Upper lobe of left lung (tissue), 6 donors: ENCODE results near the gene SLC1A2. TPM values are rescaled to one million over a fixed set of nuclear protein-coding genes. Genes with fewer than 3 reads are reported as not detected.

Experiments used
- ATAC-seq, 2 donors: fragments of 200-7000 bp; cut with Tn5 transposase; one replicate each; pipeline ENCODE4 v1.9.1; 2022; ENCODE audit warnings: mild to moderate bottlenecking in 2 of 2, moderate library complexity in 2 of 2; ENCODE audit not compliant: low FRiP score in 2 of 2
- DNase-seq, 2 donors: peaks; one replicate each; pipeline ENCODE4 v3.0.0-alpha.2; 2019 to 2020
- H3K27ac ChIP-seq, 4 donors: fragments of 200-600 bp; sonication (generic); one replicate each; pipeline ENCODE4 v1.5.1; 2016 to 2019
- H3K27me3 ChIP-seq, 4 donors: fragments of 200-600 bp; sonication (generic); one replicate each; pipeline ENCODE4 v1.5.1; 2017 to 2019
- H3K36me3 ChIP-seq, 4 donors: fragments of 200-600 bp; sonication (generic); one replicate each; pipeline ENCODE4 v1.5.1; 2016 to 2019
- H3K4me1 ChIP-seq, 4 donors: fragments of 200-600 bp; sonication (generic); one replicate each; pipeline ENCODE4 v1.5.1; 2018 to 2019
- H3K4me3 ChIP-seq, 4 donors: fragments of 200-600 bp; sonication (generic); one replicate each; pipeline ENCODE4 v1.5.1; 2017 to 2019; ENCODE audit warnings: mild to moderate bottlenecking in 2 of 4, moderate library complexity in 1 of 4
- H3K9me3 ChIP-seq, 4 donors: fragments of 200-600 bp; sonication (generic); one replicate each; pipeline ENCODE4 v1.5.1; 2018 to 2019
- EP300 ChIP-seq, 4 donors: sonication (generic); formaldehyde crosslinking; IDR thresholded peaks; one replicate each; pipeline ENCODE4 v1.5.1; 2017; ENCODE audit warnings: antibody characterized with exemption in 4 of 4, control low read depth in 2 of 4
- POLR2A ChIP-seq, 4 donors: fragments of 450-650 bp; IDR thresholded peaks; one replicate each; pipeline ENCODE4 v1.5.1; 2016 to 2017; ENCODE audit warnings: antibody characterized with exemption in 4 of 4, mild to moderate bottlenecking in 2 of 4
- POLR2AphosphoS5 ChIP-seq, 2 donors: sonication (generic); formaldehyde crosslinking; IDR thresholded peaks; one replicate each; pipeline ENCODE4 v1.5.1; 2017; ENCODE audit warnings: antibody characterized with exemption in 2 of 2
- WGBS, 2 donors: methylation state at CpG; one replicate each; pipeline ENCODE4 v1.1.5; 2017 to 2018; 5-methylcytosine and 5-hydroxymethylcytosine counted together
- total RNA-seq, 6 donors: library from RNA; depleted of rRNA in 4 of 6; stranded (reverse); fragments of >200 nt in 4 of 6; gene quantifications; one replicate each; pipeline versions ENCODE4 v1.1.0 to v1.2.1, GENCODE V29; 2016 to 2021
- TF ChIP-seq, protein P1 (sequence below), 6 experiments: fragments of 450-650 bp in 4 of 6; fragments of 200-600 bp in 2 of 6; sonication (generic) in 2 of 6; IDR thresholded peaks; one replicate each; pipeline ENCODE4 v1.5.1; 2016 to 2019; ENCODE audit warnings: antibody characterized with exemption in 6 of 6
- donor health status: DM: no; HTN: no; CAD: no; lungs with moderate emphysema.
- donor health status: DM: no; HTN: yes; CAD: no; lungs with severe emphysema.

Gene SLC1A2
- total RNA-seq, 6 donors from 2014 or later = 1.5 to 3.1 (median 2.0) TPM

DNA sequence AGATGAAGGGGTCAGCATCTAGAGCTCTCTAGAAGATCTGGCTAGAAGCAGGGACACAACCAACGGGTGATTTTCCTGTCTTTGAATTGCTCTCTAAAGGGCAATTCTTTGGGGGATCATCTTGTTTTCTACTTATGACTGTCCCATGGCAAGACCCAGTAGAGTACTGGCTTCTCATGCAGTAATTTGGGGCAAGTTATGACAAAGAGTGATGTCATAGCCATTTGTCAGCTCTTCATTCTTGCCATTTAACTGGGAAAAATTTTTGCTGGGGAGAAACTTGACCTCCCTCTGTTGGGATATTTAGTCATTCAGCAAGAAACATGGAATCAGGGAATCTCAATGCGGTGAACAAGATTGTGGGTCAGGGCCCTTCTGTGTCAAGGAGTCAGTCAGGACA, 80.4 kb downstream of the SLC1A2 start:
- no peak overlapping the region for H3K27ac ChIP-seq
- ATAC-seq = no peak
- no peaks in the 10 kb centered on the region for H3K36me3 ChIP-seq
- no peaks in the 10 kb centered on the region for H3K9me3 ChIP-seq
- DNase-seq = no peak
- peaks cover 0 to 7% (median 3%) of the 10 kb centered on the region in 4 donors for H3K4me1 ChIP-seq
- TF ChIP-seq POLR2A (IDR thresholded peaks at IDR 0.05) (no peak), EP300 (IDR thresholded peaks at IDR 0.05) (no peak), POLR2AphosphoS5 (IDR thresholded peaks at IDR 0.05) (no peak)
- TF ChIP-seq, protein P1, sequence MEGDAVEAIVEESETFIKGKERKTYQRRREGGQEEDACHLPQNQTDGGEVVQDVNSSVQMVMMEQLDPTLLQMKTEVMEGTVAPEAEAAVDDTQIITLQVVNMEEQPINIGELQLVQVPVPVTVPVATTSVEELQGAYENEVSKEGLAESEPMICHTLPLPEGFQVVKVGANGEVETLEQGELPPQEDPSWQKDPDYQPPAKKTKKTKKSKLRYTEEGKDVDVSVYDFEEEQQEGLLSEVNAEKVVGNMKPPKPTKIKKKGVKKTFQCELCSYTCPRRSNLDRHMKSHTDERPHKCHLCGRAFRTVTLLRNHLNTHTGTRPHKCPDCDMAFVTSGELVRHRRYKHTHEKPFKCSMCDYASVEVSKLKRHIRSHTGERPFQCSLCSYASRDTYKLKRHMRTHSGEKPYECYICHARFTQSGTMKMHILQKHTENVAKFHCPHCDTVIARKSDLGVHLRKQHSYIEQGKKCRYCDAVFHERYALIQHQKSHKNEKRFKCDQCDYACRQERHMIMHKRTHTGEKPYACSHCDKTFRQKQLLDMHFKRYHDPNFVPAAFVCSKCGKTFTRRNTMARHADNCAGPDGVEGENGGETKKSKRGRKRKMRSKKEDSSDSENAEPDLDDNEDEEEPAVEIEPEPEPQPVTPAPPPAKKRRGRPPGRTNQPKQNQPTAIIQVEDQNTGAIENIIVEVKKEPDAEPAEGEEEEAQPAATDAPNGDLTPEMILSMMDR (IDR thresholded peaks at IDR 0.05) = no peak
- WGBS, 2 donors = 82 to 89% methylated on average over 2 of the region's 2 CpGs
- H3K27me3 ChIP-seq = no peaks in the 10 kb centered on the region
- H3K4me3 ChIP-seq = no peak overlapping the region

DNA sequence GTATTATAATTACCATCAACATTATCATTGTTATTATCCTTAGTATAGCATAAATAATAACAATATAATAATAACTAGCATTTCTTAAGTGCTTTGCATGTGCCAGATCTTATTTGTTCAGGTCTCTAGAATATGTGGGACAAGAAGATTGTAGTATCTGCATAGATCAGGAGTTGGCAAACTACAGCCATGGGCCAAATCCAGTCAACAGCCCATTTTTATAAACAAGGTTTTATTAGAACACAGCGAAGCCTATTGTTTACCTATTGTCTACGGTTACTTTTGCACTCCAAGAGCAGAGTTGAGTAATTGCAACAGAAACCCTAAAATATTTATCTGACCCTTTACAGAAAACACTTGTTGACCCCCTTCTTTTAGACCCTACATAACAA, 81.4 kb downstream of the SLC1A2 start:
- DNase-seq = no peak
- Histone ChIP-seq H3K27ac (no peak overlapping the region), H3K36me3 (no peaks in the 10 kb centered on the region), H3K4me1 (peaks cover 0 to 4% (median 2%) of the 10 kb centered on the region in 4 donors), H3K9me3 (no peaks in the 10 kb centered on the region), H3K27me3 (no peaks in the 10 kb centered on the region), H3K4me3 (no peak overlapping the region)
- 86% methylated on average over 2 of the region's 2 CpGs for WGBS, 2 donors
- TF ChIP-seq POLR2A (IDR thresholded peaks at IDR 0.05) = no peak
- no peak for TF ChIP-seq EP300 (IDR thresholded peaks at IDR 0.05)
- no peak for ATAC-seq

DNA sequence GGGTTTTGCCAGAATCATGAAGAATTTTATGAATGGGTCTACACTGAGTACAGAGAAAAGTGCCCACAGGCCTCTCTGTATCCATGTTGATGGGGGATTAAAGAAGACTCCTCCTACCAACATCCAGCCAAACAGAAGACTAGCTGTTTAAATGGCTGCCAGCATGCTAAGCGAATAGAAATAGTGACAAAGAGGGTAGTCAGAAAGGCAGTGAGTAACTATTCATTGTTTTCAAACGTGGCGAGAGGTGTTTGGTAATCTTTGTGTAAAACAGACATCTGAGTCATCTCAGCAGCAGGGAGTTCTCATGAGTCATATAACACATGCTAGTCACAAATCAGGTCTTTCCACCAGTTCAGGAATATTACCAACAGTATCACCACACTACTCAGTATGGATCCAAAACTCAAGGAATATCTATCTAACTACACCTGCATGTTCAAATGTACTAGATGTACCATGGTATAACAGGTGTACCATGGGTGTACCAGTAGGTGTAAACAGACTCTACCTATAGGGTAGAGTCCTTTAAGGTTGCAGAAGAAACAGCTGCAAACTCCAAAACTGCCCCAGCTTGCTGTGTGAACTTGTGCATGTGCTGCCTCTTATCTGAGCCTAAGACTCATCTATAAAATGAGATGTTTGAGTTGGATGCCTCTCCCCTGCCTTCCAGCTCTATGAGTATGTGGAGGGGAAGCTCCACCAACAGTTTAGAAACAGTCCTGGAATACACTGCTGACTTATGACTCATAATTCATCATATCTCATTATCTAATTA, 82.0 kb downstream of the SLC1A2 start:
- DNase-seq (peak in 1 of 2 donors; percentile 26), ATAC-seq (peak in 1 of 2 donors; percentile 31)
- Histone ChIP-seq H3K9me3 (no peaks in the 10 kb centered on the region), H3K4me3 (no peak overlapping the region), H3K27me3 (no peaks in the 10 kb centered on the region), H3K4me1 (peaks cover 0 to 4% (median 0%) of the 10 kb centered on the region in 4 donors), H3K36me3 (no peaks in the 10 kb centered on the region), H3K27ac (peak overlapping the region in 2 of 4 donors; percentile 2 to 9)
- WGBS, 2 donors = 44 to 70% methylated on average over 3 of the region's 3 CpGs
- TF ChIP-seq EP300 (IDR thresholded peaks at IDR 0.05) = peak in 1 of 4 donors; percentile 63
- TF ChIP-seq, protein P1 (IDR thresholded peaks at IDR 0.05) = no peak
- TF ChIP-seq POLR2A (IDR thresholded peaks at IDR 0.05) = no peak

DNA sequence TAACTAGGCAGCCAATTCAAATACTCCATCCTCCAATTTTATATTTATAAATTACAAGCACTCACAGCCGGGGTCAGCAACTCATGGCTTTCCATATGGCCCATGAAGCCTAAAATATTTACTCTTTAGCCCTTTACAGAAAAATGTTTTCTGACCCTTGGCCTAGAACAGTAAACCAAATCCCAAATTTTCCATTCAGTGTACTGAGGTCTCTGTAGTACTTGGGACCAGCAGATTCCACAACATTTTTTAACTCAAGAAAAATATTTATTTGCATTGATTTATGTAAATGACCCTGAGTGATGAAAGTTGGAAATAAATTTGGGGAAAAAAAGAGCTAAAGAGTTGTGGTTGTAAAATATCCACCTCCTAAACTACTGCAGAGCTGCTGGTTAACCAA, 82.6 kb downstream of the SLC1A2 start:
- 62 to 64% methylated on average over 1 of the region's 1 CpG for WGBS, 2 donors
- no peaks in the 10 kb centered on the region for H3K9me3 ChIP-seq

DNA sequence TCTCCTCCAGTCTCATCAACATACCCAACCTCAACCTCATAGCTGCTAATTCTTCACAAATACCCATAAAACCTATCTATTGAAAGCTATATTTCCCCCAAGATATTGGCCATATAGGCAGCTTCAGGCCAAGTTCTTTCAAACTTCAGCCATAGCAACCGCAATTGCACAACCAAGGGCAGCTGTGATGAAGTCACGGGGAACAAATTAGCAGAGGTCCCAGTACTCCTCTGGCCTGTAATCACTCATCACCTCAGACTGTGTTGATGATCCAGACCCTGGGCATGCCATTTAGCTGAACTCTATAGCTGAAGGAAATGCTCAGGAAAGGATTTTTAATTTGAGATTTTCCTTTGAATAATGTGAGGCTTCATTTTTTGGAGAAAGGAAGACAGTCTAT, 84.1 kb downstream of the SLC1A2 start:
- Histone ChIP-seq H3K27me3 (no peaks in the 10 kb centered on the region), H3K4me1 (peaks cover 0 to 3% (median 0%) of the 10 kb centered on the region in 4 donors), H3K9me3 (no peaks in the 10 kb centered on the region), H3K27ac (no peak overlapping the region), H3K4me3 (no peak overlapping the region), H3K36me3 (no peaks in the 10 kb centered on the region)
- TF ChIP-seq POLR2AphosphoS5 (IDR thresholded peaks at IDR 0.05) (no peak), POLR2A (IDR thresholded peaks at IDR 0.05) (no peak), EP300 (IDR thresholded peaks at IDR 0.05) (no peak)
- TF ChIP-seq, protein P1 (IDR thresholded peaks at IDR 0.05) = no peak
- 86 to 90% methylated on average over 2 of the region's 2 CpGs for WGBS, 2 donors
- ATAC-seq (no peak), DNase-seq (peak in 1 of 2 donors; percentile 24)

More for the DNA sequence above, 82.6 kb downstream of the SLC1A2 start:
- Histone ChIP-seq H3K4me3 (no peak overlapping the region), H3K4me1 (peaks cover 0 to 4% (median 0%) of the 10 kb centered on the region in 4 donors), H3K36me3 (no peaks in the 10 kb centered on the region), H3K27ac (peak overlapping the region in 2 of 4 donors; percentile 2 to 9), H3K27me3 (no peaks in the 10 kb centered on the region)
- DNase-seq = no peak
- TF ChIP-seq POLR2A (IDR thresholded peaks at IDR 0.05) = no peak
- TF ChIP-seq POLR2AphosphoS5 (IDR thresholded peaks at IDR 0.05) = no peak
- TF ChIP-seq, protein P1 (IDR thresholded peaks at IDR 0.05) = no peak
- TF ChIP-seq EP300 (IDR thresholded peaks at IDR 0.05) = no peak
- ATAC-seq = no peak
